ENCODE results near the gene ATG9A. TPM values are rescaled to one million over a fixed set of nuclear protein-coding genes. Genes with fewer than 3 reads are reported as not detected.

The ATG9A gene
- total RNA-seq, 2 donors from 2014 or later: 78.8 to 80.3 TPM

DNA sequence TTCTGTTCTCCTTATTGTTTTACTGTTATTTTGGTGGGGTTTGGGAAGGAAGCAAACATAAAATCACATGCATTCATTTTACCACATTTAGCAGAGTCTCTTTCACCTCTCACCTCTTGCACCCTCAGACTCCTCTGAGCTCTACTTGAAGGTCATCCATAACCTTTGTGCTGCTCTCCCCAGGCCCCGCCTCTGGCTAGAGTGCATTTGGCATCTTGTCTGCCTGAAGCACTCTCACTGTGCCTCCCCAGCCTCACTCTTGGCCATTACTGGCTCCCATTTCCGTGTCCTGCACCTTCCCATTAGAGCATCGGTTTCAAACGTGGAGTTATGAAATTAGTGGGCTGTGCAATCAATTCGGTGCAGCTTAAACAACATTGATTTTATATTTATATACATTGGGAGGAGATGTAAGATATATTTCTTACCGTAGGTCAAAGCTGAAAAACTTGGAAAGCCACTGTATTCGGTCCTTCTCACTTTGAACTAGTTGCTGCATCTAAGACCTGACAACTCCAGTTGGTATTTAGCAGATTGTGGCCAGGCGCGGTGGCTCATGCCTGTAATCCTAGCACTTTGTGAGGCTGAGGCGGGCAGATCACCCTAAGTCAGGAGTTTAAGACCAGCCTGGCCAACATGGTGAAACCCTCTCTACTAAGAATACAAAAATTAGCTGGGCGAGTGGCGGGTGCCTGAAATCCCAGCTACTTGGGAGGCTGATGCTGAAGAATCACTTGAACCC, 29.8 kb downstream of the ATG9A start:
- no peaks in the 10 kb centered on the region for H3K9me3 ChIP-seq
- no peaks in the 10 kb centered on the region for H3K27me3 ChIP-seq
- no peak overlapping the region for H3K27ac ChIP-seq
- no peaks in the 10 kb centered on the region for H3K36me3 ChIP-seq
- H3K4me3 ChIP-seq: no peak overlapping the region
- DNase-seq (ENCODE audit: low spot score): no peak
- TF ChIP-seq, protein P1, sequence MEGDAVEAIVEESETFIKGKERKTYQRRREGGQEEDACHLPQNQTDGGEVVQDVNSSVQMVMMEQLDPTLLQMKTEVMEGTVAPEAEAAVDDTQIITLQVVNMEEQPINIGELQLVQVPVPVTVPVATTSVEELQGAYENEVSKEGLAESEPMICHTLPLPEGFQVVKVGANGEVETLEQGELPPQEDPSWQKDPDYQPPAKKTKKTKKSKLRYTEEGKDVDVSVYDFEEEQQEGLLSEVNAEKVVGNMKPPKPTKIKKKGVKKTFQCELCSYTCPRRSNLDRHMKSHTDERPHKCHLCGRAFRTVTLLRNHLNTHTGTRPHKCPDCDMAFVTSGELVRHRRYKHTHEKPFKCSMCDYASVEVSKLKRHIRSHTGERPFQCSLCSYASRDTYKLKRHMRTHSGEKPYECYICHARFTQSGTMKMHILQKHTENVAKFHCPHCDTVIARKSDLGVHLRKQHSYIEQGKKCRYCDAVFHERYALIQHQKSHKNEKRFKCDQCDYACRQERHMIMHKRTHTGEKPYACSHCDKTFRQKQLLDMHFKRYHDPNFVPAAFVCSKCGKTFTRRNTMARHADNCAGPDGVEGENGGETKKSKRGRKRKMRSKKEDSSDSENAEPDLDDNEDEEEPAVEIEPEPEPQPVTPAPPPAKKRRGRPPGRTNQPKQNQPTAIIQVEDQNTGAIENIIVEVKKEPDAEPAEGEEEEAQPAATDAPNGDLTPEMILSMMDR (IDR thresholded peaks at IDR 0.05): no peak
- no peaks in the 10 kb centered on the region for H3K4me1 ChIP-seq

DNA sequence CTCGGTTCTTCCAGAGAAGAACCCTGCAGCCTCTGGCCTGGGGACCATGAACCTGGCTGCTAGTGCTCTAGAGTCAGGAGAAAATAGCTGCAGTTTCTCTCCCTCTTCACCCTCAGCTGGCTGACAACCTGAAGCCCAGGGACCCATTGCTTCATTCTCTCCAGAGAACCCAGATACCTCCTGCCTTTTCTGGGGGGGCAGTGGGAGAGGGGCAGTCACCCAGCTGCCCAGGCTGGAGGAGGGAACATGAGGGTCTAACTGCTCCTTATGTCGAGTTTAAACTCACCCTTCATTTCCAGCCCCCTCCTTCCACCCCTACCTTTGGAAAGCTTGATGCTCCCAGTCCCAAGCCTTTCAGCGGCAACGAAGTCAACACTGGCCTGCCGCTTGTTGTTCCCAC, 30.5 kb downstream of the ATG9A start:
- no peak for DNase-seq (ENCODE audit: low spot score)
- Histone ChIP-seq H3K27me3 (no peaks in the 10 kb centered on the region), H3K9me3 (no peaks in the 10 kb centered on the region), H3K36me3 (no peaks in the 10 kb centered on the region), H3K27ac (no peak overlapping the region), H3K4me3 (no peak overlapping the region), H3K4me1 (no peaks in the 10 kb centered on the region)
- TF ChIP-seq, protein P1 (IDR thresholded peaks at IDR 0.05): no peak

DNA sequence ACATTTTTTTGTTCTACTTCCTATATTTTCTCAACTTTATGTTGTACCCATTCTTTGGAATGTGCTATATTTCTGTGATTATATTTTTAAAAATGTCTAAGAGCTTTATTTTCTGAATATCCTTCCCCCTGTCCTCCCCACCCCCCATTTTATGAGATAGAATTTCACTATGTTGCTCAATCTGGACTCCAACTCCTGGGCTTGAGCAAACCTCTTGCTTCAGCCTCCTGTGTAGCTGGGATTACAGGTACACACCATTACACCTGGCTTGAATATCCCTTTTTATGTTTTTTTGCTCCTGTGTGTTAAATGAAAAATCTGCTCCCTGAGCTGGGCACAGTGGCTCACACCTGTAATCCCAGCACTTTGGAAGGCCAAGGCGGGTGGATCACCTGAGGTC, 32.0 kb downstream of the ATG9A start:
- H3K27me3 ChIP-seq: no peaks in the 10 kb centered on the region
- no peak overlapping the region for H3K4me3 ChIP-seq
- no peaks in the 10 kb centered on the region for H3K9me3 ChIP-seq
- H3K27ac ChIP-seq: no peak overlapping the region
- DNase-seq (ENCODE audit: low spot score): no peak
- H3K4me1 ChIP-seq: no peaks in the 10 kb centered on the region
- TF ChIP-seq, protein P1 (IDR thresholded peaks at IDR 0.05): no peak
- H3K36me3 ChIP-seq: no peaks in the 10 kb centered on the region

DNA sequence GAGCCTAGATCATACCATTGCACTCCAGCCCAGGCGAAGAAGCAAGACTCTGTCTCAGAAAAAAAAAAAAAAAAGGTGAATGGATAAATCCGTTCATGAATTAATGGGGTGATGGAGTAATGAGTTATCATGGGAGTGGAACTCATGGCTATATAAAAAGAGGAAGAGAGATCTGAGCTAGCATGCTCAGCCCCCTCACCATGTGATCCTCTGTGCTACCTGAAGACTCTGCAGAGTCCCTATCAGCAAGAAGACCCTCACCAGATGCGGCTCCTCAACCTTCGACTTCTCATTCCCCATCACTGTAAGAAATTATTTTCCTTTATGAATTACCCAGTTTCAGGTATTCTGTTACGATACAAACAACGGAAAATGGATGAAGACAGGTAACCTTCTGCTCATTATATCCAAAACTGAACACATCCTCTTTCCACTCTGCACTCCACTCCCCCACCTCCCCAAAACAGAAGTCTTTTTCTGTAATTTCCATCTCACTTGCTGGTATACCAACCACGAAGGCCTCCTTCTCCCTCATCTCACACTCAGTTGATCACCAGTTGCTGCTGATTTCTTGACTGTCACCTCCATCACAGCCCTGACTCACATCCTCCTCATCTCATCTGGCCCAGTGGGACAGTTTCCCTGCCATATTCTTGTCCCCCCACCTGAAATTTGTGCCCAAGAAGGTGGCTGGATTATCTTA, 42.5 kb downstream of the ATG9A start:
- no peaks in the 10 kb centered on the region for H3K4me1 ChIP-seq
- H3K27me3 ChIP-seq: no peaks in the 10 kb centered on the region
- TF ChIP-seq, protein P1 (IDR thresholded peaks at IDR 0.05): no peak
- no peak for DNase-seq (ENCODE audit: low spot score)
- no peak overlapping the region for H3K27ac ChIP-seq
- H3K4me3 ChIP-seq: no peak overlapping the region
- H3K36me3 ChIP-seq: peaks cover 25% of the 10 kb centered on the region
- no peaks in the 10 kb centered on the region for H3K9me3 ChIP-seq

DNA sequence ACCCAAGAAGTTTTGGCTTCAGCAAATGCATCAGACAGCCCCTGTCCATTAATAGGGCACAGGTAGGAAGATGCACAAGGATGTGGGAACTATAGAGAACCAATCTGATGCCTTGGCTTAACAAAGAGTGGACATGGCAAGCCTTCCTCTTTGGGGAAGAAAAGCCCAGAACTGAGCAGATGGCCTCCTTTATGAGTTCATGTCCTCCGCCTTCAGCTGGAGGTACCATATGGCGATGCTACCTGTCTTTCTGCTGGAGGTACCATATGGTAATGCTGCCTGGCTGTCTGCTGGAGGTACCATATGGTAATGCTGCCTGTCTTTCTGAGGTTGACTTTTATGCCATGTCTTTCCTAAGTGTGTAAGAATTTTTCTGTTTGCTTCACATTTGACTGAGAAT, 45.3 kb downstream of the ATG9A start:
- H3K27ac ChIP-seq: no peak overlapping the region
- H3K36me3 ChIP-seq: peaks cover 46% of the 10 kb centered on the region
- H3K9me3 ChIP-seq: no peaks in the 10 kb centered on the region
- peaks cover 0 to 11% of the 10 kb centered on the region in 2 donors for H3K4me1 ChIP-seq
- DNase-seq (ENCODE audit: low spot score): no peak
- TF ChIP-seq, protein P1 (IDR thresholded peaks at IDR 0.05): no peak
- no peaks in the 10 kb centered on the region for H3K27me3 ChIP-seq
- no peak overlapping the region for H3K4me3 ChIP-seq

Measured in right atrium auricular region (tissue), 2 donors.